ENCODE results near the gene PLCL1. TPM values are rescaled to one million over a fixed set of nuclear protein-coding genes. Genes with fewer than 3 reads are reported as not detected.

PLCL1 gene
- total and polyA plus RNA-seq, 8 donors = 0.93 to 28.7 (median 3.1) TPM

- no peak overlapping the region for H3K27ac ChIP-seq
- H3K9me3 ChIP-seq = no peaks in the 10 kb centered on the region
- TF ChIP-seq POLR2AphosphoS5 (IDR thresholded peaks at IDR 0.05) (no peak), EP300 (IDR thresholded peaks at IDR 0.05) (no peak), POLR2A (IDR thresholded peaks at IDR 0.05) (no peak)
- TF ChIP-seq, protein P1, sequence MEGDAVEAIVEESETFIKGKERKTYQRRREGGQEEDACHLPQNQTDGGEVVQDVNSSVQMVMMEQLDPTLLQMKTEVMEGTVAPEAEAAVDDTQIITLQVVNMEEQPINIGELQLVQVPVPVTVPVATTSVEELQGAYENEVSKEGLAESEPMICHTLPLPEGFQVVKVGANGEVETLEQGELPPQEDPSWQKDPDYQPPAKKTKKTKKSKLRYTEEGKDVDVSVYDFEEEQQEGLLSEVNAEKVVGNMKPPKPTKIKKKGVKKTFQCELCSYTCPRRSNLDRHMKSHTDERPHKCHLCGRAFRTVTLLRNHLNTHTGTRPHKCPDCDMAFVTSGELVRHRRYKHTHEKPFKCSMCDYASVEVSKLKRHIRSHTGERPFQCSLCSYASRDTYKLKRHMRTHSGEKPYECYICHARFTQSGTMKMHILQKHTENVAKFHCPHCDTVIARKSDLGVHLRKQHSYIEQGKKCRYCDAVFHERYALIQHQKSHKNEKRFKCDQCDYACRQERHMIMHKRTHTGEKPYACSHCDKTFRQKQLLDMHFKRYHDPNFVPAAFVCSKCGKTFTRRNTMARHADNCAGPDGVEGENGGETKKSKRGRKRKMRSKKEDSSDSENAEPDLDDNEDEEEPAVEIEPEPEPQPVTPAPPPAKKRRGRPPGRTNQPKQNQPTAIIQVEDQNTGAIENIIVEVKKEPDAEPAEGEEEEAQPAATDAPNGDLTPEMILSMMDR (IDR thresholded peaks at IDR 0.05) = no peak
- no peaks in the 10 kb centered on the region for H3K36me3 ChIP-seq
- 89 to 98% (median 95%) methylated on average over 4 of the region's 4 CpGs for WGBS, 5 donors
- H3K4me3 ChIP-seq = no peak overlapping the region
- peaks cover 0 to 5% (median 0%) of the 10 kb centered on the region in 3 donors for H3K27me3 ChIP-seq
- no peak for DNase-seq
- intact Hi-C loops (cut with DNase I; ENCODE audit: low total_unique reads) = no loop called here
- peaks cover 6 to 22% (median 16%) of the 10 kb centered on the region in 4 donors for H3K4me1 ChIP-seq
These were observed 93.7 kb downstream of the PLCL1 start for GRCh38 chr2:197897960-197898678.

- H3K4me1 ChIP-seq = peaks cover 0 to 8% (median 1%) of the 10 kb centered on the region in 4 donors
- no peaks in the 10 kb centered on the region for H3K27me3 ChIP-seq
- no peak overlapping the region for H3K4me3 ChIP-seq
- intact Hi-C loops (cut with DNase I; ENCODE audit: low total_unique reads) = no loop called here
- H3K27ac ChIP-seq = no peak overlapping the region
- H3K36me3 ChIP-seq = no peaks in the 10 kb centered on the region
- WGBS, 5 donors = 70 to 83% (median 75%) methylated on average over 2 of the region's 2 CpGs
- TF ChIP-seq, protein P1 (IDR thresholded peaks at IDR 0.05) = no peak
- TF ChIP-seq EP300 (IDR thresholded peaks at IDR 0.05) (no peak), POLR2AphosphoS5 (IDR thresholded peaks at IDR 0.05) (no peak), POLR2A (IDR thresholded peaks at IDR 0.05) (no peak)
- no peaks in the 10 kb centered on the region for H3K9me3 ChIP-seq
- DNase-seq = peak in 1 of 2 donors; percentile 14
These were observed 100.1 kb downstream of the PLCL1 start for GRCh38 chr2:197904446-197904845.

DNA sequence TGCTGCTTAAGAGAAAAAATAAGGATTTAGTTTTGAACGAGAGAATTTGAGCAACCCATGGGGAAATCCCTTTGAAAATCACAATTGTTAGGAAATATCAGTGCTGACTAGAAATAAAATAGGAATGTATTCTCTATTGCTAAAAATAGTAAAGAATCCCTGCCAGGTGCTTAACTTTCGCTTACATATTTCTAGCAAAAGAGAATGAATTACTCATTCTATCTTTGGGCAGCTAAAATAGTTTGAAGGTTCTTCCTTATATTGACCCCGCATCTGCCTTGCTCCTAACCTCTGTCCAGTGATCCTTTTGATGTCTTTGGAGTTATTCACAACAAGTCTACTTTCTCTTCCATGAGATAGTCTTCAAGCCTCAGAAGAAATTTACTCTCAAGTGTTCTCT, 103.8 kb downstream of the PLCL1 start:
- 75 to 94% (median 85%) methylated on average over 3 of the region's 3 CpGs for WGBS, 5 donors
- Histone ChIP-seq H3K9me3 (no peaks in the 10 kb centered on the region), H3K4me1 (peaks cover 0 to 15% (median 4%) of the 10 kb centered on the region in 4 donors), H3K36me3 (no peaks in the 10 kb centered on the region), H3K4me3 (no peak overlapping the region), H3K27me3 (no peaks in the 10 kb centered on the region), H3K27ac (no peak overlapping the region)
- intact Hi-C loops (cut with DNase I; ENCODE audit: low total_unique reads) = no loop called here
- DNase-seq = no peak
- TF ChIP-seq POLR2AphosphoS5 (IDR thresholded peaks at IDR 0.05) (no peak), POLR2A (IDR thresholded peaks at IDR 0.05) (no peak), EP300 (IDR thresholded peaks at IDR 0.05) (no peak)
- TF ChIP-seq, protein P1 (IDR thresholded peaks at IDR 0.05) = no peak

DNA sequence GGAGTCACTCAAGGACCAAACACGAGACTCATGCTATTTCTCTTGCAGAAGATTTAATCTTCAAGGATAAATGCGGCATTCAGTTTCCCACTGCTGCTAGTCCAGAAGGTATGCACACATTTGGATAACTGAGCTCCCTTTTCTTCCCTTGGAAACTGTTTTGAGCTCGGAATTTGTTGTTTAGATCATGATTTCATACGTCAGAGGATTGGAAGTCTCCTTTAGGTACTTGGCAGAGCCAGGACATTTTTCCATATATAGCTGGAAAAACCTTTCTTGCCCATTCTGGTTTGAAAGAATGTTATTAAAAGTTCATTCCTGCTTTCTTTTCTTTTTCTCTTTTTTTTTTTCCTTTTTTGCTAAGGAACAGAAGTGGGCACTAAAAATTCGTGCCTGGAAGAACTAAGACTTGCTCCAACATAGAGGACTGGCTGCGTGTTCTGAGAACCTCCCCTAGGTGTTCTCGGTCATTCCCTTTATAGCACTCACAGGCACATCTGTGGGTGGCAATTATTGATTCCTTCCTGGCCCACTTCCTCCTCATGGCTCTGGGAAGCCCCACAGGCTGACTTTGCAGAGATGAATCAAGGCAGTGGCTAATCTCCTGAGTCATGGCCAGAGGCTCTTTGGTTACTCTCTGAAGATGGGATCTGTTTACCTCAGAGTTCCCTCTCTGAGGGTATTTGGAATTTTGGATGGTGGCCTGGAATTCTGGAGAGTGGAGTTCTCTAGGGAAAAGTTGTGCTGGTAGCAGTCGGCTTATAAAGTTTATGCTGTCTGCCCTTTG, 104.8 kb downstream of the PLCL1 start:
- H3K9me3 ChIP-seq = no peaks in the 10 kb centered on the region
- H3K27me3 ChIP-seq = no peaks in the 10 kb centered on the region
- intact Hi-C loops (cut with DNase I; ENCODE audit: low total_unique reads) = no loop called here
- WGBS, 5 donors = 51 to 80% (median 69%) methylated on average over 8 of the region's 8 CpGs
- DNase-seq = peak in 1 of 2 donors; percentile 37
- no peak overlapping the region for H3K27ac ChIP-seq
- no peak for TF ChIP-seq EP300 (IDR thresholded peaks at IDR 0.05)
- TF ChIP-seq POLR2AphosphoS5 (IDR thresholded peaks at IDR 0.05) = no peak
- TF ChIP-seq, protein P1 (IDR thresholded peaks at IDR 0.05) = no peak
- TF ChIP-seq POLR2A (IDR thresholded peaks at IDR 0.05) = no peak
- H3K4me1 ChIP-seq = peaks cover 0 to 15% (median 4%) of the 10 kb centered on the region in 4 donors
- H3K4me3 ChIP-seq = no peak overlapping the region
- no peaks in the 10 kb centered on the region for H3K36me3 ChIP-seq
